ENCODE results near the gene TM7SF3.
"Not testable (repeated sequence)": the region's sequence is repeated elsewhere in the genome, so short reads cannot be mapped to it uniquely, and the experiment has no call there.

TM7SF3 gene

DNA sequence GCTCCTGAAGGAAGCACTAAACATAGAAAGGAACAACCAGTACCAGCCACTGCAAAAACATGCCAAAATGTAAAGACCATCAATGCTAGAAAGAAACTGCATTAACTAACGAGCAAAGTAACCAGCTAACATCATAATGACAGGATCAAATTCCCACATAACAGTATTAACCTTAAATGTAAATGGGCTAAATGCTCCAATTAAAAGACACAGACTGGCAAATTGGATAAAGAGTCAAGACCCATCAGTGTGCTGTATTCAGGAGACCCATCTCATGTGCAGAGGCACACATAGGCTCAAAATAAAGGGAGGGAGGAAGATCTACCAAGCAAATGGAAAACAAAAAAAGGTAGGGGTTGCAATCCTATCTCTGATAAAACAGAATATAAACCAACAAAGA, 27.8 kb upstream of the TM7SF3 start:
- not testable (repeated sequence) for H3K4me3 ChIP-seq (ENCODE audit: low read depth in 1 of 5, low read length in 5 of 5); H3K27me3 ChIP-seq (ENCODE audit: control insufficient read depth in 5 of 5, insufficient read depth in 4 of 5, low read length in 5 of 5); H3K4me1 ChIP-seq (ENCODE audit: control insufficient read depth in 5 of 5, insufficient read depth in 5 of 5, low read length in 5 of 5); H3K27ac ChIP-seq (ENCODE audit: low read depth, low read length); H3K9ac ChIP-seq (ENCODE audit: low read length in 5 of 5); H3K36me3 ChIP-seq (ENCODE audit: control insufficient read depth in 5 of 5, insufficient read depth in 5 of 5, low read length in 5 of 5); H3K9me3 ChIP-seq (ENCODE audit: control insufficient read depth in 5 of 5, low read length in 5 of 5)

DNA sequence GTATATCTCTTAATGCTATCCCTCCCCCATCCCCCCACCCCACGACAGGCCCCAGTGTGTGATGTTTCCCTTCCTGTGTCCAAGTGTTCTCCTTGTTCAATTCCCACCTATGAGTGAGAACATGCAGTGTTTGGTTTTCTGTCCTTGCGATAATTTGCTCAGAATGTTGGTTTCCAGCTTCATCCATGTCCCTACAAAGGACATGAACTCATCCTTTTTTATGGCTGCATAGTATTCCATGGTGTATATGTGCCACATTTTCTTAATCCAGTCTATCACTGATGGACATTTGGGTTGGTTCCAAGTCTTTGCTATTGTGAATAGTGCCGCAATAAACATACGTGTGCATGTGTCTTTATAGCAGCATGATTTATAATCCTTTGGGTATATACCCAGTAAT, 26.5 kb upstream of the TM7SF3 start:
- not testable (repeated sequence) for H3K36me3 ChIP-seq (ENCODE audit: control insufficient read depth in 5 of 5, insufficient read depth in 5 of 5, low read length in 5 of 5); H3K4me1 ChIP-seq (ENCODE audit: control insufficient read depth in 5 of 5, insufficient read depth in 5 of 5, low read length in 5 of 5); H3K4me3 ChIP-seq (ENCODE audit: low read depth in 1 of 5, low read length in 5 of 5); H3K27ac ChIP-seq (ENCODE audit: low read depth, low read length); H3K9ac ChIP-seq (ENCODE audit: low read length in 5 of 5); H3K27me3 ChIP-seq (ENCODE audit: control insufficient read depth in 5 of 5, insufficient read depth in 4 of 5, low read length in 5 of 5); H3K9me3 ChIP-seq (ENCODE audit: control insufficient read depth in 5 of 5, low read length in 5 of 5)

DNA sequence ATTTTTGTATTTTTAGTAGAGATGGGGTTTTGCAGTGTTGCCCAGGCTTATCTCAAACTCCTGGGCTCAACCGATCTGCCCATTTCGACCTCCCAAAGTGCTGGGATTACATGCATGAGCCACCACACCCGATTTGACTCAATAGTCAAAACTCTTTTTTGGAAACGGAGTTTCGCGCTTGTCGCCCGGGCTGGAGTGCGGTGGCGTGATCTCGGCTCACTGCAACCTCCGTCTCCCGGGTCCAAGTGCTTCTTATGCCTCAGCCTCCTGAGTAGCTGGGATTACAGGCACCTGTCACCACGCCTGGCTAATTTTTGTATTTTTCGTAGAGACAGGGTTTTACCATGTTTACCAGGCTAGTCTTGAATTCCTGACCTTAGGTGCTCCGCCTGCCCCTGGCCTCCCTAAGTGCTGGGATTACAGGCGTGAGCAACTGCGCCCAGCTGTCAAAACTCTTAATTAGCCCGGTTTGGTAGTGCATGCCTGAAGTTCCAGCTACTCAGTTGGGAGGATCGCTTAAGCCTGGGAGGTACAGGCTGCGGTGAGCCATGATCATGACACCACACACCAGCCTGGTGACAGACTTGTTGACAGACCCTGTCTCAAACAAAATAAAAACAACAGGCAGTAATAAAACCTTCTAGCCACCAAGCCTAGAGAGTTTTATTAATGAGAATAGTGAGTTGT, 20.6 kb upstream of the TM7SF3 start:
- H3K9ac ChIP-seq (ENCODE audit: low read length in 5 of 5), result no peak overlapping the region
- peaks cover 28 to 37% (median 34%) of the 10 kb centered on the region in 5 donors for H3K36me3 ChIP-seq (ENCODE audit: control insufficient read depth in 5 of 5, insufficient read depth in 5 of 5, low read length in 5 of 5)
- H3K27ac ChIP-seq (ENCODE audit: low read depth, low read length), result no peak overlapping the region
- no peaks in the 10 kb centered on the region for H3K27me3 ChIP-seq (ENCODE audit: control insufficient read depth in 5 of 5, insufficient read depth in 4 of 5, low read length in 5 of 5)
- peaks cover 0 to 2% (median 0%) of the 10 kb centered on the region in 5 donors for H3K9me3 ChIP-seq (ENCODE audit: control insufficient read depth in 5 of 5, low read length in 5 of 5)
- H3K4me1 ChIP-seq (ENCODE audit: control insufficient read depth in 5 of 5, insufficient read depth in 5 of 5, low read length in 5 of 5), result no peaks in the 10 kb centered on the region
- H3K4me3 ChIP-seq (ENCODE audit: low read depth in 1 of 5, low read length in 5 of 5), result no peak overlapping the region

DNA sequence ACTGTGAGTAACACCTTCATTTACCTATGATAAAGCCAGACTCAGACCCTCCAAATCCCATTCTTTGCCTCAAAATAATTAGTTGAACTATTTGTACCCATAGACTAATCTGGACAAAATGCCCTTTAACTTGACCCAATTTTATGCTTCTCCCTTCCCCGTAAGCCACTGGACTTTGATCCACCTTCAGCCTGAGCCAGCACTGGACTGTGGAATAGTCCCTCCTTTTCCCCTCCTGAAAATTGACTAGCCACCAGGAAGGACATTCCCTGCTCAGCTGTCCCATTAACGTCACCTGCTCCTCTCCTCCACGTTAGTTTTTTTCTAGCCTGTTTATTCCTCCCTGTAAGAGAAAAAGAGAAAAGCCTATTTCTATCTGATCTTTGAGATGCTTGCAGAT, 18.5 kb upstream of the TM7SF3 start:
- H3K36me3 ChIP-seq (ENCODE audit: control insufficient read depth in 5 of 5, insufficient read depth in 5 of 5, low read length in 5 of 5), result peaks cover 39 to 55% (median 51%) of the 10 kb centered on the region in 5 donors

DNA sequence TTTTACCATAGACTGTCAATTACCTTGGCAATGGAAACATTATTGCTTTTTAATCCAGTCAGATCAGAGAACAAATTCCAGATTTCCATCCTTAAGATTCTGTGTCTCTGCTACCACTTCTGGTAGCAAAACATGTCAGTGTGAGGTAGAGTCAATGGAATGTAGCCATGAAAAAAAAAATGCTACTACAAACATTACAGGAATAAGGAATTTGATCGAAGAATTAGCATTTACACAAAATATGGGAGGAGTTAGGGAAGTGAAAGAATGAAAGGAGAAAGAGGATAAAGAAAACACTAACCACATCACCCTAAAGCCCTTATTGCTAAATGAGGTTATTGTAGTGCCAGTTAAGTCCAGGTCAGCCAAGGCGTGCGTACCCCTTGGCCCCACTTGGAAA, 17.3 kb upstream of the TM7SF3 start:
- Histone ChIP-seq H3K27me3 (ENCODE audit: control insufficient read depth in 5 of 5, insufficient read depth in 4 of 5, low read length in 5 of 5) (no peaks in the 10 kb centered on the region), H3K27ac (ENCODE audit: low read depth, low read length) (no peak overlapping the region), H3K9ac (ENCODE audit: low read length in 5 of 5) (no peak overlapping the region), H3K9me3 (ENCODE audit: control insufficient read depth in 5 of 5, low read length in 5 of 5) (no peaks in the 10 kb centered on the region), H3K4me3 (ENCODE audit: low read depth in 1 of 5, low read length in 5 of 5) (no peak overlapping the region), H3K36me3 (ENCODE audit: control insufficient read depth in 5 of 5, insufficient read depth in 5 of 5, low read length in 5 of 5) (peaks cover 44 to 57% (median 56%) of the 10 kb centered on the region in 5 donors), H3K4me1 (ENCODE audit: control insufficient read depth in 5 of 5, insufficient read depth in 5 of 5, low read length in 5 of 5) (no peaks in the 10 kb centered on the region)

More for the DNA sequence above, 18.5 kb upstream of the TM7SF3 start:
- Histone ChIP-seq H3K9me3 (ENCODE audit: control insufficient read depth in 5 of 5, low read length in 5 of 5) (no peaks in the 10 kb centered on the region), H3K27ac (ENCODE audit: low read depth, low read length) (no peak overlapping the region), H3K9ac (ENCODE audit: low read length in 5 of 5) (no peak overlapping the region), H3K4me3 (ENCODE audit: low read depth in 1 of 5, low read length in 5 of 5) (no peak overlapping the region), H3K4me1 (ENCODE audit: control insufficient read depth in 5 of 5, insufficient read depth in 5 of 5, low read length in 5 of 5) (no peaks in the 10 kb centered on the region), H3K27me3 (ENCODE audit: control insufficient read depth in 5 of 5, insufficient read depth in 4 of 5, low read length in 5 of 5) (no peaks in the 10 kb centered on the region)

DNA sequence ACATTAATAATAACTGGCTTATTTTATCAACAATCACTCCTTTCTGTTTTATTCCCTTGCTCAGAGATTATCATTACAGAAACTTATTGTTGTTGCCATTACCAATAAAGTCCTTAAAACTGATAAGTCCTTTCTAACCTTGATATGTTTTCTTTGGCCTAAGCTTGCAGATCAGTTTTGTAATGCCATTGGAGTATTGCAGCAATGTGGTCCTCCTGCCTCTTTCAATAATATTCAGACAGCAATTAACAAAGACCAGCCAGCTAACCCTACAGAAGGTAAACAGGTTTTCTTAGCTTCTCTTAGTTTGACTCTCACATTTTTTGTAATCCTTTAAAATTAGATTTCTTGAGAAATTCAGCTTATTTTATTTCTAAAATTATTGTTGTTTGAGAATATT, 12.1 kb upstream of the TM7SF3 start:
- no peaks in the 10 kb centered on the region for H3K9me3 ChIP-seq (ENCODE audit: control insufficient read depth in 5 of 5, low read length in 5 of 5)
- peaks cover 0 to 23% (median 19%) of the 10 kb centered on the region in 5 donors for H3K4me1 ChIP-seq (ENCODE audit: control insufficient read depth in 5 of 5, insufficient read depth in 5 of 5, low read length in 5 of 5)
- H3K36me3 ChIP-seq (ENCODE audit: control insufficient read depth in 5 of 5, insufficient read depth in 5 of 5, low read length in 5 of 5), result peaks cover 31 to 36% (median 35%) of the 10 kb centered on the region in 5 donors
- H3K27ac ChIP-seq (ENCODE audit: low read depth, low read length), result no peak overlapping the region
- H3K4me3 ChIP-seq (ENCODE audit: low read depth in 1 of 5, low read length in 5 of 5), result no peak overlapping the region
- no peaks in the 10 kb centered on the region for H3K27me3 ChIP-seq (ENCODE audit: control insufficient read depth in 5 of 5, insufficient read depth in 4 of 5, low read length in 5 of 5)
- H3K9ac ChIP-seq (ENCODE audit: low read length in 5 of 5), result no peak overlapping the region

DNA sequence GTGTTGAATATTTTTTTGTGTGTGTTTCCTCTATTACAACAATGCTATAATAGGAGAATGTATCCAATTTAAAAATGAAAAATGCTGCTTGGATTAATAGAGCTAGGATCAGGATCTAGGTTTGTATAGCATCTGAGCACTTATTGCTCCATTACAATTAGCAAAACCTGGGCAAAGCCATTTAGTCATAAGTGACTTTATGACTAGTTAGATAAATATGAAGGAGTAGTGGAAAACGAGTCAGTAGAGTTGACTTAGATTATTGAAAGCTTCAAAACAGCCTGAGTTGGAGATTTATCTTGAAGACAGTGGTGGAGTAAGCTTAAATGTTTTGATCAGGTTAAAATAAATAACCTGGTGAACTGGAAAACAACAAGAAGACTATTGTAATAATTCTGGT, 10.9 kb upstream of the TM7SF3 start:
- H3K9me3 ChIP-seq (ENCODE audit: control insufficient read depth in 5 of 5, low read length in 5 of 5), result no peaks in the 10 kb centered on the region
- peaks cover 21 to 27% (median 26%) of the 10 kb centered on the region in 5 donors for H3K36me3 ChIP-seq (ENCODE audit: control insufficient read depth in 5 of 5, insufficient read depth in 5 of 5, low read length in 5 of 5)
- H3K4me1 ChIP-seq (ENCODE audit: control insufficient read depth in 5 of 5, insufficient read depth in 5 of 5, low read length in 5 of 5), result peaks cover 0 to 23% (median 20%) of the 10 kb centered on the region in 5 donors
- no peak overlapping the region for H3K9ac ChIP-seq (ENCODE audit: low read length in 5 of 5)
- H3K27me3 ChIP-seq (ENCODE audit: control insufficient read depth in 5 of 5, insufficient read depth in 4 of 5, low read length in 5 of 5), result no peaks in the 10 kb centered on the region
- H3K4me3 ChIP-seq (ENCODE audit: low read depth in 1 of 5, low read length in 5 of 5), result no peak overlapping the region
- no peak overlapping the region for H3K27ac ChIP-seq (ENCODE audit: low read depth, low read length)

DNA sequence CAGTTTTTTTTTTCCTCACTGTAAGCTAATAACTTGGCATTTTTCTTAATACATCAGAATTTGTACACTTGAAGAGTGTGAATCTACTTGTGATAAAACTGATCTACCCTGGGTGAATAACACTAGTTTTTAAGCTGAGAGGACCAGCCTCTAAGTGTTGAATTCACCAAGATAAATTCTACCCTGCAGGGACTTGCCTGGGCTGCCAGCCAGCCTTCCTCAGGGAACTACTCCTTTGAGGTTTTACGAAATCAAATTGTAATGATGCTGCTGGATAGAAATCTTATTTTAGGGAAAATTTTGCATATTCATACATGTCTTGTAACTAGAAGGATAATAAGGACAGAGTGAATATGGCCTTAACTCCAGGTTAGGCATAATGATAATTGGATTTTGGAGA, 10.1 kb upstream of the TM7SF3 start:
- Histone ChIP-seq H3K27ac (ENCODE audit: low read depth, low read length) (no peak overlapping the region), H3K9me3 (ENCODE audit: control insufficient read depth in 5 of 5, low read length in 5 of 5) (no peaks in the 10 kb centered on the region), H3K27me3 (ENCODE audit: control insufficient read depth in 5 of 5, insufficient read depth in 4 of 5, low read length in 5 of 5) (no peaks in the 10 kb centered on the region), H3K4me1 (ENCODE audit: control insufficient read depth in 5 of 5, insufficient read depth in 5 of 5, low read length in 5 of 5) (peaks cover 0 to 23% (median 20%) of the 10 kb centered on the region in 5 donors), H3K9ac (ENCODE audit: low read length in 5 of 5) (peak overlapping the region in 1 of 5 donors; percentile 32), H3K4me3 (ENCODE audit: low read depth in 1 of 5, low read length in 5 of 5) (no peak overlapping the region), H3K36me3 (ENCODE audit: control insufficient read depth in 5 of 5, insufficient read depth in 5 of 5, low read length in 5 of 5) (peaks cover 18 to 22% (median 18%) of the 10 kb centered on the region in 5 donors)

DNA sequence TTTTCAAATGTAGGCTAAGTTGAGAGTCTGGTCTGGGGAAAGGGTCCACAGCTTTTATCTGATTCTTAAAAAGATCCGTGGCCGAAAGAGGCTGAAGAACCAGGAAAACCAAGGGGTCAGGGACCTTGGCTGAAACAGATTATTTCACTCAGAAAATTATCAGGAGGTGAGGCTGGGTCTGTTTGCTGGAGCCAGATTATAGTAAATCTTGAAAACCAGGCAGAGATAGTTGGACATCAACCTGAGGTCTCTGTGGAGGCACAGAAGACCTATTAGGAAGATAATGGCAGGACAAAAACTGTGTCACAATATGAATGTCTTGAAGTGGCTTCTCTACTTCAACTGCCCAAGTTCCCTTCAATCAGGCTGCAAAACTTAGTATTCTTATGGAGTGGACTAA, 6.6 kb upstream of the TM7SF3 start:
- Histone ChIP-seq H3K4me3 (ENCODE audit: low read depth in 1 of 5, low read length in 5 of 5) (no peak overlapping the region), H3K27ac (ENCODE audit: low read depth, low read length) (no peak overlapping the region), H3K9me3 (ENCODE audit: control insufficient read depth in 5 of 5, low read length in 5 of 5) (no peaks in the 10 kb centered on the region), H3K27me3 (ENCODE audit: control insufficient read depth in 5 of 5, insufficient read depth in 4 of 5, low read length in 5 of 5) (no peaks in the 10 kb centered on the region), H3K9ac (ENCODE audit: low read length in 5 of 5) (no peak overlapping the region), H3K4me1 (ENCODE audit: control insufficient read depth in 5 of 5, insufficient read depth in 5 of 5, low read length in 5 of 5) (peaks cover 0 to 21% (median 20%) of the 10 kb centered on the region in 5 donors), H3K36me3 (ENCODE audit: control insufficient read depth in 5 of 5, insufficient read depth in 5 of 5, low read length in 5 of 5) (no peaks in the 10 kb centered on the region)

DNA sequence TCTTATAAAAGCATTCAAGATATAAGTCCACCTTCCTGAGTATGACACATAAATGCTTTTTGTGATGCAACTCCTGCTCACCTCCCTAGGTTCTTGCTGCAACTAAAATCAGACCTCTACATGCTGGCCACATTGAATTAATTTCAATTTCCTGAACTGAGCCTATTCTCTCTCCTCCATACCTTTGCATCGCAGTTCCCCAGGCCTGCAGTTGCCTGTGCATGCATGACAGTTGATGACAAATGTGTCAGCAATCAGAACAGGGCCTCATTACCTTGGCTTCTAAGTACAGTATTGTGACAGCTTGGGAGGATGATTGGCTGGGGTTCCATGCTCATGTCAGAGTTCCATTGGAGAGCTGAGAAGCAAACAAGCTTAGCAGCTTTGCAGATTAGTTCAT, 3.9 kb upstream of the TM7SF3 start:
- no peak overlapping the region for H3K9ac ChIP-seq (ENCODE audit: low read length in 5 of 5)
- no peak overlapping the region for H3K4me3 ChIP-seq (ENCODE audit: low read depth in 1 of 5, low read length in 5 of 5)
- H3K27ac ChIP-seq (ENCODE audit: low read depth, low read length), result no peak overlapping the region
- H3K36me3 ChIP-seq (ENCODE audit: control insufficient read depth in 5 of 5, insufficient read depth in 5 of 5, low read length in 5 of 5), result no peaks in the 10 kb centered on the region
- no peaks in the 10 kb centered on the region for H3K9me3 ChIP-seq (ENCODE audit: control insufficient read depth in 5 of 5, low read length in 5 of 5)
- peaks cover 0 to 27% (median 25%) of the 10 kb centered on the region in 5 donors for H3K4me1 ChIP-seq (ENCODE audit: control insufficient read depth in 5 of 5, insufficient read depth in 5 of 5, low read length in 5 of 5)
- H3K27me3 ChIP-seq (ENCODE audit: control insufficient read depth in 5 of 5, insufficient read depth in 4 of 5, low read length in 5 of 5), result no peaks in the 10 kb centered on the region
